Coronary artery (tissue), 2 donors: ENCODE results near the gene IARS2.
"Not testable (repeated sequence)": the region's sequence is repeated elsewhere in the genome, so short reads cannot be mapped to it uniquely, and the experiment has no call there.

Experiments
- DNase-seq: peaks from one replicate; pipeline ENCODE4 v3.0.0-alpha.2; 2017; ENCODE audit warnings: low spot score
- H3K27ac ChIP-seq, 2 donors: fragments of 200-600 bp; sonication (generic); one replicate each; pipeline ENCODE4 v1.5.1; 2016 to 2019
- H3K4me3 ChIP-seq: fragments of 200-600 bp; sonication (generic); 2 replicates; pipeline ENCODE4 v1.5.1; 2016; ENCODE audit warnings: mild to moderate bottlenecking, moderate library complexity
- TF ChIP-seq, protein P1 (sequence below): fragments of 200-600 bp; sonication (generic); IDR thresholded peaks from one replicate; pipeline ENCODE4 v1.5.1; 2019; ENCODE audit warnings: antibody characterized with exemption

The IARS2 gene

DNA sequence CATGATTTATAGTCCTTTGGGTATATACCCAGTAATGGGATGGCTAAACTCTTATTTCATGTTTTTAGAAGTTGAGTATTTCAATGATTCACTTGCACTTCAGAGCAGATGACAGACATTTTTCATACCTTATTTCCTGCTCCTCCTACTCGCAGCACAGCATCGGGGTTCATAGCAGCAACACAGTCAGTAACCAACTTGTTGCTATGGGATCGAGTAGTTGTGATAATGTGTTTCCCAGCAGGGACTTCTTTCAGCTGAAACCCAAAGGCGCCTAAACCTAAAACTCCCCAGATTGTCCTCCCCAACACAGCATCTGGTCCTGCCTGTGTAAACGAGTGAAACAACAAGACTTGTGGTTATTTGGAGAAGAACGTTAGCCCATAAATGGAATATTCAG, 31.3 kb upstream of the IARS2 start:
- DNase-seq, result no peak

GRCh38 chr1:220067269-220068204, 26.4 kb upstream of the IARS2 start:
- no peak for DNase-seq
- H3K4me3 ChIP-seq, result no peak overlapping the region
- TF ChIP-seq, protein P1, sequence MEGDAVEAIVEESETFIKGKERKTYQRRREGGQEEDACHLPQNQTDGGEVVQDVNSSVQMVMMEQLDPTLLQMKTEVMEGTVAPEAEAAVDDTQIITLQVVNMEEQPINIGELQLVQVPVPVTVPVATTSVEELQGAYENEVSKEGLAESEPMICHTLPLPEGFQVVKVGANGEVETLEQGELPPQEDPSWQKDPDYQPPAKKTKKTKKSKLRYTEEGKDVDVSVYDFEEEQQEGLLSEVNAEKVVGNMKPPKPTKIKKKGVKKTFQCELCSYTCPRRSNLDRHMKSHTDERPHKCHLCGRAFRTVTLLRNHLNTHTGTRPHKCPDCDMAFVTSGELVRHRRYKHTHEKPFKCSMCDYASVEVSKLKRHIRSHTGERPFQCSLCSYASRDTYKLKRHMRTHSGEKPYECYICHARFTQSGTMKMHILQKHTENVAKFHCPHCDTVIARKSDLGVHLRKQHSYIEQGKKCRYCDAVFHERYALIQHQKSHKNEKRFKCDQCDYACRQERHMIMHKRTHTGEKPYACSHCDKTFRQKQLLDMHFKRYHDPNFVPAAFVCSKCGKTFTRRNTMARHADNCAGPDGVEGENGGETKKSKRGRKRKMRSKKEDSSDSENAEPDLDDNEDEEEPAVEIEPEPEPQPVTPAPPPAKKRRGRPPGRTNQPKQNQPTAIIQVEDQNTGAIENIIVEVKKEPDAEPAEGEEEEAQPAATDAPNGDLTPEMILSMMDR, result no peak
- H3K27ac ChIP-seq, result no peak overlapping the region

More for the DNA sequence above, 31.3 kb upstream of the IARS2 start:
- TF ChIP-seq, protein P1, result no peak
- Histone ChIP-seq H3K27ac (no peak overlapping the region), H3K4me3 (no peak overlapping the region)

GRCh38 chr1:220076861-220077762, 16.8 kb upstream of the IARS2 start:
- no peak overlapping the region for H3K27ac ChIP-seq
- TF ChIP-seq, protein P1, result no peak
- H3K4me3 ChIP-seq, result no peak overlapping the region
- no peak for DNase-seq

- DNase-seq, result no peak
- H3K27ac ChIP-seq, result no peak overlapping the region
- TF ChIP-seq, protein P1, result no peak
- H3K4me3 ChIP-seq, result no peak overlapping the region
These were observed 16.0 kb upstream of the IARS2 start for GRCh38 chr1:220077887-220078286.

GRCh38 chr1:220084460-220084859, 9.5 kb upstream of the IARS2 start:
- TF ChIP-seq, protein P1, result no peak
- no peak overlapping the region for H3K27ac ChIP-seq
- no peak for DNase-seq
- H3K4me3 ChIP-seq, result no peak overlapping the region

- not testable (repeated sequence) for DNase-seq, H3K4me3 ChIP-seq, H3K27ac ChIP-seq
These were observed 7.7 kb upstream of the IARS2 start for GRCh38 chr1:220086261-220086686.
